Heart left ventricle (tissue), 16 donors: ENCODE data around the gene PSMB10. TPM values are rescaled to one million over a fixed set of nuclear protein-coding genes. Genes with fewer than 3 reads are reported as not detected.

ENCODE experiments used
- ATAC-seq, 4 donors: fragments of 200-7000 bp; cut with Tn5 transposase; one replicate each; pipeline ENCODE4 v1.9.1; 2020 to 2022; ENCODE audit warnings: moderate library complexity in 4 of 4, mild to moderate bottlenecking in 3 of 4, moderate number of reproducible peaks in 1 of 4
- DNase-seq, 5 donors: peaks; one replicate each; pipeline ENCODE4 v3.0.0-alpha.2; 2020
- H3K27ac ChIP-seq, 12 donors: fragments of 200-600 bp; sonication (generic) in 4 of 12; one replicate each; pipeline versions ENCODE4 v1.5.0 to v1.8.0; 2016 to 2022; ENCODE audit warnings: mild to moderate bottlenecking in 2 of 12
- H3K27me3 ChIP-seq, 9 donors: fragments of 200-600 bp; sonication (generic) in 2 of 9; one replicate each; pipeline versions ENCODE4 v1.5.1 to v1.8.0; 2016 to 2022; ENCODE audit warnings: mild to moderate bottlenecking in 3 of 9
- H3K36me3 ChIP-seq, 9 donors: fragments of 200-600 bp; sonication (generic) in 2 of 9; one replicate each; pipeline versions ENCODE4 v1.5.0 to v1.8.0; 2018 to 2022; ENCODE audit warnings: mild to moderate bottlenecking in 2 of 9
- H3K4me1 ChIP-seq, 12 donors: fragments of 200-600 bp; sonication (generic) in 4 of 12; one replicate each; pipeline versions ENCODE4 v1.5.0 to v1.8.0; 2016 to 2022; ENCODE audit warnings: mild to moderate bottlenecking in 3 of 12
- H3K4me3 ChIP-seq, 12 donors: fragments of 200-600 bp; sonication (generic) in 4 of 12; one replicate each; pipeline versions ENCODE4 v1.5.0 to v1.8.0; 2017 to 2022; ENCODE audit warnings: mild to moderate bottlenecking in 9 of 12, moderate library complexity in 4 of 12
- H3K9me3 ChIP-seq, 12 donors: fragments of 200-600 bp; sonication (generic) in 4 of 12; one replicate each; pipeline versions ENCODE4 v1.5.0 to v1.8.0; 2016 to 2022; ENCODE audit warnings: mild to moderate bottlenecking in 1 of 12
- POLR2A ChIP-seq, 2 donors: fragments of 450-650 bp; IDR thresholded peaks; one replicate each; pipeline ENCODE4 v1.6.1; 2017; ENCODE audit warnings: antibody characterized with exemption in 2 of 2, mild to moderate bottlenecking in 2 of 2, moderate library complexity in 2 of 2
- WGBS, 4 donors: extraction: QIAGEN DNeasy Blood & Tissue Kit in 2 of 4; methylation state at CpG; one replicate each; pipeline versions ENCODE4 v1.1.5 to v1.1.7; 2013 to 2018; 5-methylcytosine and 5-hydroxymethylcytosine counted together
- intact Hi-C, 10 donors: fragments of 100-400 bp; cut with DNase I; formaldehyde crosslinking; loops; one replicate each; pipeline versions ENCODE4 v1.11.1 to v1.14.2; 2022
- polyA plus RNA-seq, 2 donors: library from polyadenylated mRNA; stranded (reverse); fragments of 200-250 nt; gene quantifications; one replicate each; pipeline ENCODE4 v1.2.3, GENCODE V29; 2013
- total RNA-seq, 9 donors: library from RNA; depleted of rRNA in 2 of 9; stranded (reverse); fragments of >200 nt in 2 of 9; fragmentation: NEBNext Ultra II Directional in 3 of 9; extraction: Animal tissue kit (Norgen Biotek cat#: 25700) in 3 of 9; gene quantifications; one replicate each; pipeline versions ENCODE4 v1.1.0 to v1.2.4, GENCODE V29; 2016 to 2023
- TF ChIP-seq, protein P1 (sequence below), 12 donors: fragments of 200-600 bp; sonication (generic) in 4 of 12; IDR thresholded peaks; one replicate each; pipeline versions ENCODE4 v1.5.0 to v1.8.0; 2018 to 2022; ENCODE audit warnings: antibody characterized with exemption in 12 of 12, mild to moderate bottlenecking in 5 of 12
- donor health status: ischemic (EF 13 %, LVEDD 7.1; RV severe dilation, severe dysfunction).
- donor health status: healthy with polysubstance abuse.
- donor health status: DM: no; HTN: yes; CAD: no.
- donor health status: DM: no; HTN: no; CAD: no.
- donor health status: ischemic (EF 25% LVEDD 6.9; RV normal size, moderate dysfunction).
- donor health status: ischemic (EF 25% LVEDD 5.7; RV mildly dilated, moderate dysfunction).
- donor health status: healthy.
- donor health status: DM: yes; HTN: yes; CAD: no.
- donor health status: ischemic (EF 35%, LVEDD 5.7; RV mildly dilated, moderate dysfunction).
- donor health status: nonischemic (EF 11% LVEDD 7.7; RV severe dilation, severe dysfunction).
- donor health status: DM: yes; HTN: yes; CAD: no.
- donor health status: PGD.
- donor health status: ischemic (EF 29% LVEDD 5.4; RV normal size, mild dysfunction).
- donor health status: nonischemic (EF 23%, LVEDD 6.1; RV moderate dilation, normal function).

The PSMB10 gene
- total and polyA plus RNA-seq, 11 donors: 39.4 to 182 (median 60.5) TPM

DNA sequence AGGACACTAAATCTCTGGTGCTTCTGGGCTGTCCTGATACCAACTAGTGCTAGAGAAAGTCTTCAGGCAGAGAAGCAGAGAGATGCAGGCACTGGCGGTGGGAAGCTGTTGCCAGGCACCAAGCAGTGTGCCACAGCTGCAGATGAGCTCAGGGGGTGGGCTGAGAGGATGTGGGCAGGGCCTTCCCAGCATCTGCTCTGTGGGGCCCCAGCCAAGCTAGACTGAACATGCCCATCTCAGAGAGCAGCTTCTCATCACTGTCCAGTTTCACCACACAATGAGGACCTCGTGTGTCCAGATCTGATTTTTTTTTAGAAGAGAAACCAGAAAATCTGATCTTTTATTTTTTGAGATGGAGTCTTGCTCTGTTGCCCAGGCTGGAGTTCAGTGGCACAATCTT is 26.5 kb downstream of the PSMB10 start:
- H3K27ac ChIP-seq: no peak overlapping the region
- DNase-seq (no peak), ATAC-seq (no peak)
- H3K36me3 ChIP-seq: peaks cover 0 to 58% (median 43%) of the 10 kb centered on the region in 9 donors
- peaks cover 0 to 14% (median 0%) of the 10 kb centered on the region in 12 donors for H3K4me1 ChIP-seq
- H3K9me3 ChIP-seq: no peaks in the 10 kb centered on the region
- intact Hi-C loops: no loop called here
- no peak for TF ChIP-seq POLR2A (IDR thresholded peaks at IDR 0.05)
- TF ChIP-seq, protein P1, sequence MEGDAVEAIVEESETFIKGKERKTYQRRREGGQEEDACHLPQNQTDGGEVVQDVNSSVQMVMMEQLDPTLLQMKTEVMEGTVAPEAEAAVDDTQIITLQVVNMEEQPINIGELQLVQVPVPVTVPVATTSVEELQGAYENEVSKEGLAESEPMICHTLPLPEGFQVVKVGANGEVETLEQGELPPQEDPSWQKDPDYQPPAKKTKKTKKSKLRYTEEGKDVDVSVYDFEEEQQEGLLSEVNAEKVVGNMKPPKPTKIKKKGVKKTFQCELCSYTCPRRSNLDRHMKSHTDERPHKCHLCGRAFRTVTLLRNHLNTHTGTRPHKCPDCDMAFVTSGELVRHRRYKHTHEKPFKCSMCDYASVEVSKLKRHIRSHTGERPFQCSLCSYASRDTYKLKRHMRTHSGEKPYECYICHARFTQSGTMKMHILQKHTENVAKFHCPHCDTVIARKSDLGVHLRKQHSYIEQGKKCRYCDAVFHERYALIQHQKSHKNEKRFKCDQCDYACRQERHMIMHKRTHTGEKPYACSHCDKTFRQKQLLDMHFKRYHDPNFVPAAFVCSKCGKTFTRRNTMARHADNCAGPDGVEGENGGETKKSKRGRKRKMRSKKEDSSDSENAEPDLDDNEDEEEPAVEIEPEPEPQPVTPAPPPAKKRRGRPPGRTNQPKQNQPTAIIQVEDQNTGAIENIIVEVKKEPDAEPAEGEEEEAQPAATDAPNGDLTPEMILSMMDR (IDR thresholded peaks at IDR 0.05): no peak
- no peak overlapping the region for H3K4me3 ChIP-seq
- WGBS, 4 donors: 71 to 82% (median 71%) methylated on average over 2 of the region's 2 CpGs
- H3K27me3 ChIP-seq: no peaks in the 10 kb centered on the region

DNA sequence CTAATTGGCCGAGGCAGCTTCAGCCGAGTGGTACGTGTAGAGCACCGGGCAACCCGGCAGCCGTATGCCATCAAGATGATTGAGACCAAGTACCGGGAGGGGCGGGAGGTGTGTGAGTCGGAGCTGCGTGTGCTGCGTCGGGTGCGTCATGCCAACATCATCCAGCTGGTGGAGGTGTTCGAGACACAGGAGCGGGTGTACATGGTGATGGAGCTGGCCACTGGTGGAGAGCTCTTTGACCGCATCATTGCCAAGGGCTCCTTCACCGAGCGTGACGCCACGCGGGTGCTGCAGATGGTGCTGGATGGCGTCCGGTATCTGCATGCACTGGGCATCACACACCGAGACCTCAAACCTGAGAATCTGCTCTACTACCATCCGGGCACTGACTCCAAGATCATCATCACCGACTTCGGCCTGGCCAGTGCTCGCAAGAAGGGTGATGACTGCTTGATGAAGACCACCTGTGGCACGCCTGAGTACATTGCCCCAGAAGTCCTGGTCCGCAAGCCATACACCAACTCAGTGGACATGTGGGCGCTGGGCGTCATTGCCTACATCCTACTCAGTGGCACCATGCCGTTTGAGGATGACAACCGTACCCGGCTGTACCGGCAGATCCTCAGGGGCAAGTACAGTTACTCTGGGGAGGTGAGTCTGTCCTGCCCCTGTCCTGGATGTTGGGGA is 27.5 kb downstream of the PSMB10 start:
- Histone ChIP-seq H3K27ac (no peak overlapping the region), H3K4me3 (no peak overlapping the region), H3K9me3 (no peaks in the 10 kb centered on the region), H3K27me3 (no peaks in the 10 kb centered on the region), H3K4me1 (peaks cover 0 to 6% (median 0%) of the 10 kb centered on the region in 12 donors), H3K36me3 (peaks cover 0 to 56% (median 43%) of the 10 kb centered on the region in 9 donors)
- WGBS, 4 donors: 91 to 96% (median 94%) methylated on average over 33 to 36 of the region's 36 CpGs
- DNase-seq (no peak), ATAC-seq (no peak)
- no peak for TF ChIP-seq POLR2A (IDR thresholded peaks at IDR 0.05)
- TF ChIP-seq, protein P1 (IDR thresholded peaks at IDR 0.05): no peak
- intact Hi-C loops: no loop called here

DNA sequence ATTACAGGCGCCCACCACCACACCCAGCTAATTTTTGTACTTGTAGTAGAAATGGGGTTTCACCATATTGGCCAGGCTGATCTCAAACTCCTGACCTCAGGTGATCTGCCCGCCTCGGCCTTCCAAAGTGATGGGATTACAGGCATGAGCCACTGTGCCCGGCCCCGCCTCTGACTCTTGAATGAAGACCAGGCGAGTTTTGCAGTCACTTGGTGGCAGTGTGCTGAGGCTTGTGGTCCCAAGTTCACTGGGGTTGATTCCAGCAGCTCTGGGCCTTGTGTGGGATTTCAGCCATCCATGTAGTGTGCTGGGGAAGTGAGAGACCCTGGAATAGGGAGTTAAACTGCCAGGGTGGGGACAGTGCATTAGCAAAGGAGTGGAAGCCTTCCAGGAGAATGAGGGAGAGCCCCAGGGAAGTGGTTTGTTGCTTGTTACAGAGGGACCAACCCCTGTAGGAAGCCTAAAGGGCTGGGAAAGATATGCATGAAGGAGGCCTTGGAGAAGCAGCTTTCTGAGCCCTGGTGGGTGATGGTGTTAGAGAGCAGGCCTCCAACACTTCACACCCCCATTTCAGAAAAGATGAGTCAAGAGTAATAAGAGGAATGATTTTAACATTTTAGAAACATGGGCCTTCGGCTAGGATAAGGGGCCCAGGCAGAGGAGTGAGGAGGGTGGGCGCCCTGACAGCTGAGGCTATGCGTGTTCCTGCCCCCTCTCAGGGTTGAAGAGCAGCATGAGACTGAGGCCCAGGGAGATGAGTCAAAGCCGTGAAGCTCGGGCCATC is 29.1 kb downstream of the PSMB10 start:
- no peak for DNase-seq
- ATAC-seq: no peak
- no peak overlapping the region for H3K27ac ChIP-seq
- WGBS, 4 donors: 90 to 95% (median 92%) methylated on average over 7 to 11 of the region's 11 CpGs
- TF ChIP-seq POLR2A (IDR thresholded peaks at IDR 0.05): no peak
- TF ChIP-seq, protein P1 (IDR thresholded peaks at IDR 0.05): no peak
- no peaks in the 10 kb centered on the region for H3K9me3 ChIP-seq
- intact Hi-C loops: no loop called here
- H3K36me3 ChIP-seq: peaks cover 0 to 54% (median 46%) of the 10 kb centered on the region in 9 donors
- H3K27me3 ChIP-seq: no peaks in the 10 kb centered on the region
- peaks cover 0 to 10% (median 0%) of the 10 kb centered on the region in 12 donors for H3K4me1 ChIP-seq
- no peak overlapping the region for H3K4me3 ChIP-seq

DNA sequence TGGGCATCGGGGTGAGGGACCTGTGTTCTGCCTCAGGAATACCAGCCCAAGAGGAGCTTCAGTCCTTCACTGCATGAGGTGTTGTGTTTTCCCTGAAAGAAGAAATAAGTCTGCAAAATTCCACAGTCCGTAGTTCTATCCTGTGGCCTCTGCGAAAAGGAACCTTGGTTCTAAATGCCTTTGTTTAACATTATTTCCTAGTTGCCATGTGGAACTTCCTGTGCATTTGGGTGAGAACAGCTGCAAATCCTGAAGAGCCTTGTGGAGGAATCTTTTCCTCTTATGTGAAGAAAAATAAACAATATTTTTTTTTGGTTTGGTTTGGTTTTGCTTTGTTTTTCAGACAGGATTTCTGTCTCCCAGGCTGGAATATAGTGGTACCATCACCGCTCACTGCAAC is 33.8 kb downstream of the PSMB10 start:
- ATAC-seq (no peak), DNase-seq (no peak)
- peak overlapping the region in 2 of 12 donors; percentile 5 to 29 for H3K27ac ChIP-seq

More for the DNA sequence above, 33.8 kb downstream of the PSMB10 start:
- TF ChIP-seq, protein P1 (IDR thresholded peaks at IDR 0.05): no peak
- TF ChIP-seq POLR2A (IDR thresholded peaks at IDR 0.05): no peak
- no peaks in the 10 kb centered on the region for H3K27me3 ChIP-seq
- peaks cover 0 to 17% (median 5%) of the 10 kb centered on the region in 12 donors for H3K4me1 ChIP-seq
- no peaks in the 10 kb centered on the region for H3K9me3 ChIP-seq
- no peak overlapping the region for H3K4me3 ChIP-seq
- intact Hi-C loops: no loop called here
- WGBS, 4 donors: 69 to 78% (median 74%) methylated on average over 4 of the region's 4 CpGs
- peaks cover 0 to 28% (median 11%) of the 10 kb centered on the region in 9 donors for H3K36me3 ChIP-seq
